GM23338 (cell line): Measurements from ENCODE around the gene OPN4. TPM values are rescaled to one million over a fixed set of nuclear protein-coding genes. Genes with fewer than 3 reads are reported as not detected.

Experiments used
- ATAC-seq: fragments of 200-7000 bp; cut with Tn5 transposase; 3 replicates; pipeline ENCODE4 v1.9.1; 2020
- DNase-seq: peaks from one replicate; pipeline ENCODE4 v3.0.0-alpha.2; 2015; ENCODE audit warnings: low spot score
- H2AFZ ChIP-seq: fragments of 200-600 bp; sonication (generic); 2 replicates; pipeline ENCODE4 v1.8.0; 2016; ENCODE audit warnings: antibody characterized with exemption, mild to moderate bottlenecking, moderate library complexity
- H3F3A ChIP-seq: fragments of 200-600 bp; sonication (generic); replicated peaks from 2 replicates; pipeline ENCODE4 v1.8.0; 2017; ENCODE audit warnings: antibody characterized with exemption, mixed run types, low read depth
- H3K27ac ChIP-seq: fragments of 200-600 bp; sonication (generic); 2 replicates; pipeline ENCODE4 v1.6.1; 2016; ENCODE audit warnings: low read depth
- H3K27me3 ChIP-seq: fragments of 200-600 bp; sonication (generic); 2 replicates; pipeline ENCODE4 v1.8.0; 2016; ENCODE audit warnings: mild to moderate bottlenecking, mixed run types, moderate library complexity; ENCODE audit not compliant: insufficient read depth
- H3K36me3 ChIP-seq: fragments of 200-600 bp; sonication (generic); 2 replicates; pipeline ENCODE4 v1.8.0; 2016; ENCODE audit warnings: mild to moderate bottlenecking; ENCODE audit not compliant: insufficient read depth
- H3K4me1 ChIP-seq: fragments of 200-600 bp; sonication (generic); 2 replicates; pipeline ENCODE4 v1.8.0; 2016; ENCODE audit warnings: mild to moderate bottlenecking, moderate library complexity; ENCODE audit not compliant: insufficient read depth
- H3K4me2 ChIP-seq: fragments of 200-600 bp; sonication (generic); 2 replicates; pipeline ENCODE4 v1.7.1; 2017; ENCODE audit warnings: mixed run types
- H3K4me3 ChIP-seq: fragments of 200-600 bp; sonication (generic); 2 replicates; pipeline ENCODE4 v1.6.1; 2016; ENCODE audit warnings: mixed run types
- H3K79me2 ChIP-seq: fragments of 200-600 bp; sonication (generic); replicated peaks from 2 replicates; pipeline ENCODE4 v1.8.0; 2017; ENCODE audit warnings: mild to moderate bottlenecking; ENCODE audit not compliant: insufficient read depth
- H3K9me2 ChIP-seq: fragments of 200-600 bp; sonication (generic); 2 replicates; pipeline ENCODE4 v1.8.0; 2017; ENCODE audit not compliant: insufficient read depth
- H4K20me1 ChIP-seq: fragments of 200-600 bp; sonication (generic); replicated peaks from 2 replicates; pipeline ENCODE4 v1.8.0; 2017; ENCODE audit warnings: mild to moderate bottlenecking; ENCODE audit not compliant: insufficient read depth
- H3K27ac Mint-ChIP-seq: 2 replicates; pipeline ENCODE4 v1.8.0; 2020; ENCODE audit warnings: inconsistent platforms, mild to moderate bottlenecking, moderate library complexity, mixed read lengths
- H3K27me3 Mint-ChIP-seq: 3 replicates; pipeline ENCODE4 v1.8.0; 2022; ENCODE audit warnings: low read depth, mild to moderate bottlenecking, moderate library complexity, mixed read lengths, inconsistent platforms; ENCODE audit not compliant: insufficient read depth, poor library complexity
- H3K36me3 Mint-ChIP-seq: 3 replicates; pipeline ENCODE4 v1.8.0; 2021; ENCODE audit warnings: low read depth, mild to moderate bottlenecking, inconsistent platforms, moderate library complexity, mixed read lengths
- H3K4me1 Mint-ChIP-seq: 3 replicates; pipeline ENCODE4 v1.8.0; 2020; ENCODE audit warnings: mild to moderate bottlenecking, inconsistent platforms, mixed read lengths
- H3K4me3 Mint-ChIP-seq: 3 replicates; pipeline ENCODE4 v1.8.0; 2021; ENCODE audit warnings: moderate library complexity, mild to moderate bottlenecking, inconsistent platforms, mixed read lengths
- H3K9me3 Mint-ChIP-seq: 3 replicates; pipeline ENCODE4 v1.8.0; 2020; ENCODE audit warnings: moderate library complexity, mild to moderate bottlenecking, inconsistent platforms, mixed read lengths
- CREB1 ChIP-seq: fragments of 250-450 bp; sonication (Bioruptor Pico); IDR thresholded peaks from 2 replicates; pipeline ENCODE4 v1.5.0; 2020; ENCODE audit warnings: low read depth, mild to moderate bottlenecking, moderate library complexity
- CTCF ChIP-seq, 2 experiments: fragments of 200-600 bp in 1 of 2; sonication (generic) in 1 of 2; conservative IDR thresholded peaks; 2 replicates each; pipeline versions ENCODE4 v1.5.1 to v1.6.1; 2016 to 2017; ENCODE audit warnings: antibody characterized with exemption in 2 of 2, low read depth in 2 of 2, mild to moderate bottlenecking in 2 of 2, moderate library complexity in 1 of 2
- ETS1 ChIP-seq: IDR thresholded peaks from 2 replicates; pipeline ENCODE4 v1.6.1; 2016; ENCODE audit warnings: antibody characterized with exemption
- EZH2 ChIP-seq: fragments of 200-600 bp; sonication (generic); IDR thresholded peaks from one replicate; pipeline ENCODE4 v1.8.0; 2017; ENCODE audit warnings: antibody characterized with exemption, mild to moderate bottlenecking, low read depth; ENCODE audit not compliant: unreplicated experiment
- EZH2phosphoT487 ChIP-seq: fragments of 200-600 bp; sonication (generic); IDR thresholded peaks from one replicate; pipeline ENCODE4 v1.8.1; 2018; ENCODE audit warnings: antibody characterized with exemption; ENCODE audit not compliant: unreplicated experiment
- JUNB ChIP-seq: IDR thresholded peaks from one replicate; pipeline ENCODE4 v1.6.1; 2016; ENCODE audit warnings: antibody characterized with exemption; ENCODE audit not compliant: unreplicated experiment
- NANOG ChIP-seq: IDR thresholded peaks from 2 replicates; pipeline ENCODE4 v1.6.1; 2016; ENCODE audit warnings: antibody characterized with exemption, borderline replicate concordance
- POLR2AphosphoS5 ChIP-seq: IDR thresholded peaks from 2 replicates; pipeline ENCODE4 v1.6.1; 2016; ENCODE audit warnings: antibody characterized with exemption, low read depth
- REST ChIP-seq: IDR thresholded peaks from one replicate; pipeline ENCODE4 v1.6.1; 2018; ENCODE audit warnings: antibody characterized with exemption; ENCODE audit not compliant: unreplicated experiment
- STAT1 ChIP-seq: IDR thresholded peaks from one replicate; pipeline ENCODE4 v1.6.1; 2016; ENCODE audit warnings: antibody characterized with exemption; ENCODE audit not compliant: unreplicated experiment
- ZNF114 ChIP-seq: fragments of 250-450 bp; sonication (Bioruptor Pico); IDR thresholded peaks from 2 replicates; pipeline ENCODE4 v1.5.0; 2020; ENCODE audit warnings: mild to moderate bottlenecking, moderate library complexity
- ZNF331 ChIP-seq: fragments of 250-450 bp; sonication (Bioruptor Pico); IDR thresholded peaks from 2 replicates; pipeline ENCODE4 v1.5.0; 2020; ENCODE audit warnings: low read depth, mild to moderate bottlenecking, moderate library complexity
- ZNF462 ChIP-seq: fragments of 250-450 bp; sonication (Bioruptor Pico); IDR thresholded peaks from 2 replicates; pipeline ENCODE4 v1.5.0; 2020; ENCODE audit warnings: mild to moderate bottlenecking, moderate library complexity
- polyA plus RNA-seq: library from polyadenylated mRNA; unstranded; fragments of >200 nt; fragmentation: Nextera tagmentation; extraction: Ambion mirVana; gene quantifications from 2 replicates; pipeline ENCODE4 v1.2.1, GENCODE V29; 2016
- total RNA-seq: library from RNA; depleted of rRNA; stranded (reverse); fragments of >200 nt; shearing (Covaris generic); gene quantifications from 2 replicates; pipeline ENCODE4 v1.2.3, GENCODE V29; 2014

The OPN4 gene
- total and polyA plus RNA-seq, 2 experiments from 2014 or later = not detected

GRCh38 chr10:86677374-86677773 lies 23.0 kb downstream of the OPN4 start (continued):
- no peak for TF ChIP-seq ZNF331

GRCh38 chr10:86678999-86679792 lies 24.8 kb downstream of the OPN4 start:
- H3K27me3 ChIP-seq = no peaks in the 10 kb centered on the region
- Mint-ChIP-seq H3K27me3 (peaks cover 13% of the 10 kb centered on the region), H3K9me3 (no peaks in the 10 kb centered on the region), H3K4me3 (no peak overlapping the region), H3K27ac (no peak overlapping the region), H3K36me3 (no peaks in the 10 kb centered on the region), H3K4me1 (peaks cover 18% of the 10 kb centered on the region)
- H3K4me3 ChIP-seq = no peak overlapping the region
- H3K4me2 ChIP-seq = no peak overlapping the region
- no peaks in the 10 kb centered on the region for H3K9me2 ChIP-seq
- ATAC-seq = no peak
- H2AFZ ChIP-seq = no peak overlapping the region
- H3K79me2 ChIP-seq = no peaks in the 10 kb centered on the region
- H3F3A ChIP-seq = no peaks in the 10 kb centered on the region
- no peak overlapping the region for H3K27ac ChIP-seq
- H3K4me1 ChIP-seq = no peaks in the 10 kb centered on the region
- H4K20me1 ChIP-seq = no peaks in the 10 kb centered on the region
- DNase-seq = no peak
- H3K36me3 ChIP-seq = no peaks in the 10 kb centered on the region
- no peak for TF ChIP-seq NANOG
- no peak for TF ChIP-seq POLR2AphosphoS5
- no peak for TF ChIP-seq ETS1
- TF ChIP-seq ZNF462 = no peak
- no peak for TF ChIP-seq JUNB
- TF ChIP-seq ZNF114 (CRISPR knock-in tag) = no peak
- TF ChIP-seq REST = no peak
- TF ChIP-seq CREB1 (CRISPR knock-in tag) = no peak
- TF ChIP-seq STAT1 = no peak
- no peak for TF ChIP-seq EZH2phosphoT487
- no peak for TF ChIP-seq EZH2
- TF ChIP-seq CTCF (conservative IDR thresholded peaks at IDR 0.05; ENCODE audit: low read depth in 2 of 2) = no peak
